Effector memory CD8-positive, alpha-beta T cell (primary cell): ENCODE measurements around the gene SLC38A3.
A peak's percentile ranks its signal among the peaks of the same experiment; 100 is the strongest.
"Not testable (repeated sequence)": the region's sequence is repeated elsewhere in the genome, so short reads cannot be mapped to it uniquely, and the experiment has no call there.

Experiments used
- ATAC-seq: fragments of 150-1000 bp; cut with Tn5 transposase; replicated peaks from 2 replicates; pipeline ENCODE4 v1.10.0; 2021; ENCODE audit warnings: mild to moderate bottlenecking, moderate library complexity
- DNase-seq, 3 experiments: peaks; one replicate each; pipeline ENCODE4 v3.0.0; 2021
- H3K27ac Mint-ChIP-seq, 2 donors: one replicate each; pipeline ENCODE4 v1.8.0; 2022; ENCODE audit warnings: mild to moderate bottlenecking in 2 of 2, mixed read lengths in 2 of 2, moderate library complexity in 2 of 2
- H3K27me3 Mint-ChIP-seq, 2 donors: one replicate each; pipeline ENCODE4 v1.8.0; 2022; ENCODE audit warnings: mixed read lengths in 2 of 2
- H3K36me3 Mint-ChIP-seq: one replicate; pipeline ENCODE4 v1.8.0; 2022; ENCODE audit warnings: mild to moderate bottlenecking, moderate library complexity, mixed read lengths; ENCODE audit not compliant: insufficient read depth
- H3K4me1 Mint-ChIP-seq, 2 donors: one replicate each; pipeline ENCODE4 v1.8.0; 2022; ENCODE audit warnings: low read depth in 2 of 2, mixed read lengths in 2 of 2
- H3K4me3 Mint-ChIP-seq, 2 donors: one replicate each; pipeline ENCODE4 v1.8.0; 2022; ENCODE audit warnings: mild to moderate bottlenecking in 2 of 2, mixed read lengths in 2 of 2, moderate library complexity in 2 of 2
- H3K9me3 Mint-ChIP-seq, 2 donors: one replicate each; pipeline ENCODE4 v1.8.0; 2022; ENCODE audit warnings: mixed read lengths in 2 of 2

SLC38A3 gene

GRCh38 chr3:50239649-50240048 lies 34.6 kb downstream of the SLC38A3 start:
- Mint-ChIP-seq H3K36me3 (peaks cover 46% of the 10 kb centered on the region), H3K4me1 (peaks cover 63 to 67% of the 10 kb centered on the region in 2 donors)
- DNase-seq: no peak

GRCh38 chr3:50241163-50241562 lies 36.1 kb downstream of the SLC38A3 start:
- Mint-ChIP-seq H3K4me3 (peak overlapping the region; percentile 86 to 100), H3K27me3 (no peaks in the 10 kb centered on the region), H3K27ac (peak overlapping the region; percentile 94 to 95), H3K36me3 (peaks cover 54% of the 10 kb centered on the region), H3K9me3 (no peaks in the 10 kb centered on the region), H3K4me1 (peaks cover 73 to 75% of the 10 kb centered on the region in 2 donors)
- no peak for DNase-seq
- no peak for ATAC-seq

More at GRCh38 chr3:50239649-50240048, 34.6 kb downstream of the SLC38A3 start:
- H3K4me3 Mint-ChIP-seq: peak overlapping the region; percentile 99 to 100
- no peaks in the 10 kb centered on the region for H3K9me3 Mint-ChIP-seq
- H3K27ac Mint-ChIP-seq: peak overlapping the region; percentile 94 to 95
- no peak for ATAC-seq
- no peaks in the 10 kb centered on the region for H3K27me3 Mint-ChIP-seq

DNA sequence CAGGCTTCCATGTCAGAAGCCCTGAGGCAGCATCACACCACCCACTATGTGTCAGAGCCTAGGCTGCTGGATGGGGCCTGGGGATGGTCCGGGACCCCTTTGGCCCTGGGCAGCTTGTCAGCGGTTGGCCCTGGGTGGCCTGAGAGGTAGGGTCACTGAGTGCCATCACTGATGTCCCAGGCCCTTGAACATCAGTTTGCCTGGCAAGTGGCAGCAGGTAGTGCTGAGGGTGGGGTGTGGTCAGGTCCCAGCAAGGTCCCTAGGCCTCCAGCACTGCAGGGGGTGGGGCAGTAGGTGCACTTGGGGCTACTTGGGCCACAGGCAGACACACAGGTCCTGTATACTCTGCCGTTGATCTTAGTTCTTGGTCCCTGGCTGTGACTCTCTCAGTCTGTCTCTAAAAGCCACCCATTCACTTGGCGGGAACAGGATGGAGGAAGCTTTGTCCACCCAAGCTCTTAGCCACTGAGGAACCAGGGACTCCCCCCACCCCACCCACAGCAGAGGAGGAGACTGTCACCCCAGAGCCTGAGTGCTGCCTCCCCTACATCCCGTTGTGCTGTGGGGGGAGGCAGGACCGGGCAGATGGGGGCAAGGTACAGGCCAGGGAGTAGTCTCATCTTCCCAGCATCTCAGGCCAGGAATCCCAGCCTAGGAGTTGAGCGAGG lies 36.8 kb downstream of the SLC38A3 start:
- DNase-seq: no peak
- no peak for ATAC-seq
- no peaks in the 10 kb centered on the region for H3K27me3 Mint-ChIP-seq
- H3K36me3 Mint-ChIP-seq: peaks cover 55% of the 10 kb centered on the region
- peak overlapping the region; percentile 86 to 100 for H3K4me3 Mint-ChIP-seq
- H3K27ac Mint-ChIP-seq: peak overlapping the region; percentile 94 to 95
- H3K9me3 Mint-ChIP-seq: no peaks in the 10 kb centered on the region
- peaks cover 78 to 81% of the 10 kb centered on the region in 2 donors for H3K4me1 Mint-ChIP-seq

GRCh38 chr3:50242381-50242770 lies 37.3 kb downstream of the SLC38A3 start:
- no peak for DNase-seq
- H3K9me3 Mint-ChIP-seq: no peaks in the 10 kb centered on the region
- H3K36me3 Mint-ChIP-seq: peaks cover 55% of the 10 kb centered on the region

GRCh38 chr3:50242851-50243542 lies 37.9 kb downstream of the SLC38A3 start:
- H3K27ac Mint-ChIP-seq: peak overlapping the region; percentile 92 to 94
- peak overlapping the region; percentile 86 to 100 for H3K4me3 Mint-ChIP-seq
- no peaks in the 10 kb centered on the region for H3K27me3 Mint-ChIP-seq
- DNase-seq: peak in 1 of 3 experiments; percentile 29
- ATAC-seq: peak; percentile 5
- H3K36me3 Mint-ChIP-seq: peaks cover 49% of the 10 kb centered on the region
- no peaks in the 10 kb centered on the region for H3K9me3 Mint-ChIP-seq
- H3K4me1 Mint-ChIP-seq: peaks cover 76 to 79% of the 10 kb centered on the region in 2 donors

More at GRCh38 chr3:50242381-50242770, 37.3 kb downstream of the SLC38A3 start:
- Mint-ChIP-seq H3K27me3 (no peaks in the 10 kb centered on the region), H3K4me3 (peak overlapping the region; percentile 86 to 100), H3K4me1 (peaks cover 77 to 81% of the 10 kb centered on the region in 2 donors), H3K27ac (peak overlapping the region; percentile 94 to 95)
- ATAC-seq: no peak

- DNase-seq (no peak), ATAC-seq (no peak)
- Mint-ChIP-seq H3K27ac (peak overlapping the region; percentile 92 to 94), H3K36me3 (peaks cover 49% of the 10 kb centered on the region), H3K4me3 (peak overlapping the region; percentile 86 to 100), H3K27me3 (no peaks in the 10 kb centered on the region), H3K9me3 (no peaks in the 10 kb centered on the region), H3K4me1 (peaks cover 73 to 78% of the 10 kb centered on the region in 2 donors)
Measured at GRCh38 chr3:50243543-50243895, 38.4 kb downstream of the SLC38A3 start.

DNA sequence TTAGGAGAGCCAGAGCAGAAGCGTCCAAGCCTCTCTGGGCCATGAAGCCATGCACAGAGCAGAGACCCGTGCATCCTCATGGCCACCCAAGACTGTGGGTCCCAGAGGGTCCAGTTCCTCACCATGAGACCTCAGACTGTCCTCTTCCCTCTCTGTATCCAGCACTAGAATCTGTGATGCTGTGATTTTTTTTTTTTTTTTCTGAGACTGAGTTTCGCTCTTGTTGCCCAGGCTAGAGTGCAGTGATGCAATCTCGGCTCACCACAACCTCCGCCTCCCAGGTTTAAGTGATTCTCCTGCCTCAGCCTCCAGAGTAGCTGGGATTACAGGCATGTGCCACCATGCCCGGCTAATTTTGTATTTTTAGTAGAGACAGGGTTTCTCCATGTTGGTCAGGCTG lies 39.7 kb downstream of the SLC38A3 start:
- Mint-ChIP-seq H3K36me3 (peaks cover 49% of the 10 kb centered on the region), H3K4me3 (peak overlapping the region; percentile 74 to 83), H3K4me1 (peaks cover 70 to 72% of the 10 kb centered on the region in 2 donors), H3K27ac (peak overlapping the region; percentile 93 to 94)
- DNase-seq, H3K27me3 Mint-ChIP-seq, ATAC-seq, H3K9me3 Mint-ChIP-seq: not testable (repeated sequence)

DNA sequence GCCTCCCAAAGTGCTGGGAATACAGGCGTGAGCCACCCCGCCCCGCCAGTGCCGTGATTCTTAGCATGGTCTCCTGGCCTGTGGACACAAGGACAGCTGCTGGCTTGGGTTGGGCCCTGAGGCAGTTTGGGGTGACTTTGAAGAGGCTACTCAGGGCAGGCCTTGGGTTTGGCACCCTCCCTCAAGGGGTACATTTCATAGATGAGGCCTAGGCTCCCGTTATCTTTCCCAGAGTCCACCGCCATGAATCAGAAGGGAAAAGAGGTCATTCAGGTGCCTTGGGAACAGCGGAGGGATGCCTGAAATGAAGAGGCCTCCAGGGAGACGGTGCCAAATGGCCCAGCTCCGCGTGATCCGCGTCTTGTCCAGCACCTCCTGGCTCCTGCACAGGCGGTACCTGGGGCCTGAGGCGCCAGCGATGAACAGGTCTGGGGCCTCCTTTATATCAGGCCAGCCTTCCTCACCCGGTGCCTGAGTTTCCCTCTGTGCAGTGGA lies 40.2 kb downstream of the SLC38A3 start:
- peak overlapping the region; percentile 93 to 94 for H3K27ac Mint-ChIP-seq
- peak overlapping the region; percentile 74 to 83 for H3K4me3 Mint-ChIP-seq
- ATAC-seq (no peak), DNase-seq (no peak)
- no peaks in the 10 kb centered on the region for H3K9me3 Mint-ChIP-seq
- H3K36me3 Mint-ChIP-seq: peaks cover 52% of the 10 kb centered on the region
- no peaks in the 10 kb centered on the region for H3K27me3 Mint-ChIP-seq
- peaks cover 68 to 72% of the 10 kb centered on the region in 2 donors for H3K4me1 Mint-ChIP-seq

- Mint-ChIP-seq H3K27me3 (no peaks in the 10 kb centered on the region), H3K36me3 (peaks cover 57% of the 10 kb centered on the region), H3K4me1 (peaks cover 71 to 74% of the 10 kb centered on the region in 2 donors), H3K9me3 (no peaks in the 10 kb centered on the region), H3K27ac (peak overlapping the region; percentile 93 to 94), H3K4me3 (peak overlapping the region; percentile 74 to 83)
- ATAC-seq (peak; percentile 79), DNase-seq (peak; percentile 96 to 99 (median 96))
Measured at GRCh38 chr3:50245831-50246516, 40.9 kb downstream of the SLC38A3 start.

DNA sequence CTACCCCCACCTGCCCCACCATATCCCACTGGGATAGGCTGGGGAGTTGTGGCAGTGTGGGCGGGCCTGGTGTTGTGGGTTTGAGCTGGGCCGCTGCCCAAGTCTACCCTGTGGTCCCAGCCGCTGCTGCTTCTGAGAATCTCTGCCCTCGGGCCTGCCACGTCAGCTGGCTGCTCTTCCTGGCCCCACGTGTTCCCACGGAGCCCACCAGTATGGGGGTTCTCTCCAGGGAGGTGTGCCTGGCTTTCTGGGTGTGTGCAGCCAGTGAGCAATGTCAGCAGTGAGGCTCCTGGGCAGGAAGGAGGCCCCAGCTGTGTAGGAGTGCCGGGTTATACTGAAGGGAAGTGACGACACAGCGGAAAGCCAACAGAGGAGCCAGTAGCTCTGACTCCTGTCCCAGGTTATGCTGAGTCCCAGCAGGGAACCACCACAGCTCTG lies 41.5 kb downstream of the SLC38A3 start:
- ATAC-seq (peak; percentile 76), DNase-seq (peak; percentile 71 to 73 (median 71))
- H3K36me3 Mint-ChIP-seq: peaks cover 59% of the 10 kb centered on the region
- H3K27ac Mint-ChIP-seq: peak overlapping the region; percentile 93 to 94
- H3K4me1 Mint-ChIP-seq: peaks cover 72 to 75% of the 10 kb centered on the region in 2 donors
- H3K27me3 Mint-ChIP-seq: no peaks in the 10 kb centered on the region
- H3K4me3 Mint-ChIP-seq: peak overlapping the region; percentile 74 to 83
- H3K9me3 Mint-ChIP-seq: no peaks in the 10 kb centered on the region

GRCh38 chr3:50248387-50248786 lies 43.3 kb downstream of the SLC38A3 start:
- Mint-ChIP-seq H3K36me3 (peaks cover 58% of the 10 kb centered on the region), H3K4me3 (peak overlapping the region; percentile 29 to 48), H3K9me3 (no peaks in the 10 kb centered on the region), H3K27ac (peak overlapping the region; percentile 90 to 94), H3K27me3 (no peaks in the 10 kb centered on the region), H3K4me1 (peaks cover 58 to 66% of the 10 kb centered on the region in 2 donors)
- no peak for DNase-seq
- no peak for ATAC-seq

DNA sequence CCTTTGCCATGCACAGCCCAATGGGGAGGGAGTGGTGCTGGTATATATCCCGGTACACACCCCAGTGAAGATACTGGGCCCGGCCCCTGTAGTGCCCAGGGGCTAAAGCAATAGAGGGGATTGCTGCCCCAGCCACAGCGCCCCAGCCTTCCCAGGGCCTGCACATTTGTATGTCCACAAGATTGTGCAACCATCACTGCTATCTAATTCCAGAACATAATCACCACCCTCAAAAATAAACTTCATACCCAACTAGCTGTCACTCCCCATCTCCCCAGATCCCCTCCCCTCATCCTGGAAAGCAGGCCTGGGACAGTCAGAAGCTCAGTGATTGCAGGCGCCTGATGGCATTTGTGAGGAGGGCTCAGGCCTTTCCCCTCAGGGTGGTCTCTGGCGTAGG lies 44.4 kb downstream of the SLC38A3 start:
- H3K27me3 Mint-ChIP-seq: no peaks in the 10 kb centered on the region
- no peak for DNase-seq
- H3K9me3 Mint-ChIP-seq: no peaks in the 10 kb centered on the region
- H3K27ac Mint-ChIP-seq: peak overlapping the region; percentile 86 to 94
- ATAC-seq: no peak
- peaks cover 58% of the 10 kb centered on the region for H3K36me3 Mint-ChIP-seq
- peaks cover 54 to 62% of the 10 kb centered on the region in 2 donors for H3K4me1 Mint-ChIP-seq
- no peak overlapping the region for H3K4me3 Mint-ChIP-seq

DNA sequence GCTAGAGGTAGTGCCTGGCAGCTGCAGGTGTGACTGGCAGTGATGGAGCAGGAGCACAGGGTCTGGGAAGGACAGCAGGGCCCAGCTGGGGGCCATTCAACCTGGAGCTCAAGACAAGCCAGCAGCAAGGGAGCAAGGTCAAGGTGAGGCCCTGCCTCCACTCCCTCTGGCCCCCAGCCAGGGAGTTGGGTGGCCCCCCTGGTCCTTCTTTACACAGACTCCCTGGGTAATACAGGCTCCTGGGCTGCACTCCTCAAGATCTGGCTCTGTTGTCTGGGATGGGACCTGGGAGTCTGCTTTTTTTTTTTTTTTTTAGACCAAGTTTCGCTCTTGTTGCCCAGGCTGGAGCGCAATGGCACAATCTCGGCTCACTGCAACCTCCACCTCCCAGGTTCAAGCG lies 45.4 kb downstream of the SLC38A3 start:
- no peaks in the 10 kb centered on the region for H3K27me3 Mint-ChIP-seq
- DNase-seq (no peak), ATAC-seq (no peak)
- H3K27ac Mint-ChIP-seq: peak overlapping the region; percentile 86 to 94
- H3K4me1 Mint-ChIP-seq: peaks cover 44 to 56% of the 10 kb centered on the region in 2 donors
- H3K36me3 Mint-ChIP-seq: peaks cover 58% of the 10 kb centered on the region
- H3K9me3 Mint-ChIP-seq: no peaks in the 10 kb centered on the region
- peak overlapping the region; percentile 27 to 57 for H3K4me3 Mint-ChIP-seq
